Smooth muscle cell of the brain vasculature (primary cell): ENCODE data around the gene AIRE.
"Not testable (repeated sequence)": the region's sequence is repeated elsewhere in the genome, so short reads cannot be mapped to it uniquely, and the experiment has no call there.

ENCODE experiments used
- DNase-seq: peaks from one replicate; pipeline ENCODE4 v3.0.0-alpha.2; 2012; ENCODE audit warnings: low read depth, low spot score

Gene AIRE

DNA sequence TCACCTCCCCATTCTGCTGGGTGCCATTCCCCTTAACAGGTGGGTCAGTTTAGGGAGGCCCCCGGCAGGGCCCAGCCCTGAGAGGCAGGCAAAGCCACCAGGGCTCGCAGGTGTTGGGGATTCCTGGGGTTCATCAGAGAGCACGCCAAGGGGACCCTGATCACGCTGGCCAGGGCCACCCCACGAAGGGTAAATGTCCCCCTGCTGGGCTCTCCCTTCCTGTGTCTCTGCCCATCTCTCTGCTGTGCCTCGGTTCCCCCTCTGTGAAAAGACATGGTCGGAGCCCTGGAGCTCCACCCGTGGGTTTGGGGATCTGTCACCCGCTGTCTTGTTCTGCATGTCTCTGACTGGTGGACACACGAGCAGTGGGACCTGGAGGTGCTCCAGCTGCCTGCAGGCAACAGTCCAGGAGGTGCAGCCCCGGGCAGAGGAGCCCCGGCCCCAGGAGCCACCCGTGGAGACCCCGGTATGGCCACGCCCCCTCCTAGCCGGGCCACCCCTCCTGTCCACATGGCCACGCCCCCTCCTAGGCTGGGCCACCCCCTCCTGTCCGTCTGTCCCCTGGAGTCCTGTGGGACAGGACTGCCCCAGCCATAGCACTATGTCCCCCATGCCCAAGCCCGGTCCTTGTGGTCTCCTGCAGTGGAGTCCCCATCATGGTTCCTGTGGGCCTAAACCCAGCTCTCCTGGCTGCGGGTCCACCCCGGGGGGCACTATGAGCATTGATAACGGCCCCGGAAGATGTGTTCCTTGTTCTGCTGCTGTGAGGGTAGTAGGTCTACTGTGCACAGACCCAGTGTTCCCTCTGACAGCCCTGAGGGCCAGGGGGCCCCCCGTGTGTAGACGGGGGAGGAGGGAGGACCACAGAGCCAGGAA is 6.5 kb downstream of the AIRE start:
- DNase-seq = no peak

GRCh38 chr21:44292812-44293195 is 7.1 kb downstream of the AIRE start:
- no peak for DNase-seq

- DNase-seq = no peak
Measured at GRCh38 chr21:44293551-44294231, 8.0 kb downstream of the AIRE start.

DNA sequence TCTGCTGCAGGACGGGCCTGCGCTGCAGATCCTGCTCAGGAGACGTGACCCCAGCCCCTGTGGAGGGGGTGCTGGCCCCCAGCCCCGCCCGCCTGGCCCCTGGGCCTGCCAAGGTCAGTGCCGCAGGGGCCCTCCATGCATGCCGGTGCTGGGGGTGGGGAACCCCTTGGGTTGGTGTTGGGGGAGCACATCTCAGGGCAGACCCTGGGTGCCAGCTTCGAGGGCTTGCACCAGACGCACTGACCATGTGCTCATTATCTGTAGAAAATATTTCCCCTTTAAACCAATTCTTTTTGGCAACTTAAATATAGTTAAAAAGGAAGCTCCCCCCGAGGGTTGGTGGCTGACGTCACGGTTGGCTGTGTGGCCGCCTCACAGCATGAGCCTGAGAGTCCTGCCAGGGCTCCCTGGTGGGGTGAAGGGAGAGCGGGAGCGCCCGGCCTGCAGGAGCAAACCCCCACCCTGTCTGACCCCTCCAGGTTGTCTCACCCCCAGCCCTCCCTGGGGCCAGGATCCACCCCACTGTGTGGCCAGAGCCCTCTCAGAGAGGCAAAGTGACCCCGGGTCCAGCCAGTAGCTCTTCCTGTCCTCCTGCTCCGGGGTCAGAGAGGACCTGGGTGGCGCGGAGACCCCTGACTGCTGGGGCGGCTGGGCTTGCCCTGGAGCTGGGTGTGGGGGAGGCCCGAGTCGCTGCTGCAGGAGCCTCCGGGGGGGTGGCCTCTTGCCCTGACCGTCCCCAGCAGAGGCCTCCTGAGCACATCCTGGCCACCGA is 8.9 kb downstream of the AIRE start:
- no peak for DNase-seq

DNA sequence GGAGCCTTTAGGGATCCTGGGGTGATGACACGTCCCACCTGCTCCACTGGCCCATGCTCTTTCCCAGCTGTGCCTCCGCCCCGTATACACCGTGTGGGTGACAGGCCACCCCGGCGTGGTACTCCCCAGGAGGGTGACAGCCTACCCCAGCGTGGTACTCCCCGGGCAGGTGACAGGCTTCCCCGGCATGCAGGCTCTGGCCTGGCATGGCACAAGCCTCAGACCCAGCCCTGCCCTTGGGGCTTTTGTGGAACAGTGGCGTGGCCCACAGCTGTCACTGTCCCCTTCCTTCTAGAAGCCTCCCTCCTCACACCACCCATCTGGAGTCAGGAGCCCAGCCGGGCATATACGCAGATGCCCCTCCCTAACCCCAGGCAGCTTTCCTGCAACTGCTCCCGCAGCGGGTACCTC is 9.5 kb downstream of the AIRE start:
- DNase-seq = no peak

DNA sequence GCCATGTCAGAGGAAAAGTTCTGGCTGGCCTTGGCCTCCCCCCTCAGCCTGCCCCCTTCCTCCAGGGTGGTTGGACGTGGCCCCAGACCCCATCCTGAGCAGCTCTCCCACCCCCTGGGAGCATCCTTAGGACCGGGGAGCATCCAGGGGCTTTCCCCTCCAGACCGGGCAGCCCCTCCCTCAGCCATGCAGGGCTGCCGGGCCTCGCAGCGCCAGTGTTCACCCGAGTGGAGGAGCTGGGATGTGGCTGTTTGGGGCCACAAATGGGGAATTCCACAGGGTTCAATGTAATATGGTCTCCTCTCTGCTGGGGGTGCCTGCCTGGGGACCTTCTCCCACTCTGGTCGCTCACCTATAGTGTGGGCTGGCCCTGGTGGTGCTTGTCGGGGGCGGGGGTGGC is 10.0 kb downstream of the AIRE start:
- no peak for DNase-seq

- no peak for DNase-seq
Measured at GRCh38 chr21:44296103-44296519, 10.4 kb downstream of the AIRE start.

DNA sequence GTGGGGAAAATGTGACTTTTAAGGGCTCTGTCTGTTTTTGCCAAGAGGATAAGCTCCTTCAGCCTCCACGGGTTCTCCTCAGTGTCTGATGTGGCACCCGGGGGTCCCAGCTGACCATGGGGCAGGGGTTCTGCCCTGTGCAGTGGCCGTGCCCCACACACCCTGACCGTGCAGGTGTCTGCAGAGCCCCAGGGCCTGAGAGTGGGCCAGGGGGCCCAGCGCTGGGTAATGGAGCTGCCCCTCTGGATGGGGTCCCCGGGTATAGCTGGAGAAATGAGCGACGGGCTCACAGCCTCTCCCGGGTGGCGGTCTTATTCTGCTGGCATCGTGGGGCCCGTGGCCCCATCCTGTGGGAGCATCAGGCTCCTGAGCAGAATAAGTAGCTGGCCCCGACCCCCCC is 11.2 kb downstream of the AIRE start:
- DNase-seq = no peak

DNA sequence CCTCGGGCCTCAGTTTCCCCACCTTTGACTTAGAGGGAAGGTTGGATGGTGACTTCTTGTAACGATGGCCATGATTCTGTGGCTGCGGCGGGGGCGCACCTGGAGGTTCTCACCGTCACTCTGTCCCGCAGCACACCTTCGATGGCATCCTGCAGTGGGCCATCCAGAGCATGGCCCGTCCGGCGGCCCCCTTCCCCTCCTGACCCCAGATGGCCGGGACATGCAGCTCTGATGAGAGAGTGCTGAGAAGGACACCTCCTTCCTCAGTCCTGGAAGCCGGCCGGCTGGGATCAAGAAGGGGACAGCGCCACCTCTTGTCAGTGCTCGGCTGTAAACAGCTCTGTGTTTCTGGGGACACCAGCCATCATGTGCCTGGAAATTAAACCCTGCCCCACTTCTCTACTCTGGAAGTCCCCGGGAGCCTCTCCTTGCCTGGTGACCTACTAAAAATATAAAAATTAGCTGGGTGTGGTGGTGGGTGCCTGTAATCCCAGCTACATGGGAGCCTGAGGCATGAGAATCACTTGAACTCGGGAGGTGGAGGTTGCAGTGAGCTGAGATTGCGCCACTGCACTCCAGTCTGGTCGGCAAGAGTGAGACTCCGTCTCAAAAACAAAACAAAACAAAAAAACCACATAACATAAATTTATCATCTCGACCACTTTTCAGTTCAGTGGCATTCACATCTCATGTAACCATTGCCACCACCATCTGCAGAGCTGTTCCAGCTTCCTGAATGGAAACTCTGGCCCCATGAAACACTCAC is 12.0 kb downstream of the AIRE start:
- peak; percentile 55 for DNase-seq

DNA sequence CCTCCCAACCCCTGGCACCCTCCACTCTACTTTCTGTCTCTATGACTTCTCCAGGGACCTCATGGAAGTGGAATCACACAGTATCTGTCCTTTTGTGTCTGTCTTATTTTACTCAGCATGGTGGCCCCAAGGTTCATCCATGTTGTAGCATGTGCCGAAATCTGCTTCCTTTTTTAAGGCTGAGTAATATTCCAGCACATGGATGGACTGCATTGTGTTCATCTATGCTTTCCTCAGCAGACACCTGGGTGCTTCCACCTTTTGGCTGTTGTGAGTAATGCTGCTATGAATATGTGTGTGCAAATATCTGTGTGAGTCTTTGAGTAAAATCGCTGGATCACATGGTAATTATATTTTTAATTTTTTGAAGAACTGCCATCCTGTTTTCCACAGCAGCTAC is 12.6 kb downstream of the AIRE start:
- no peak for DNase-seq

- DNase-seq = no peak
Measured at GRCh38 chr21:44299085-44299457, 13.4 kb downstream of the AIRE start.

DNA sequence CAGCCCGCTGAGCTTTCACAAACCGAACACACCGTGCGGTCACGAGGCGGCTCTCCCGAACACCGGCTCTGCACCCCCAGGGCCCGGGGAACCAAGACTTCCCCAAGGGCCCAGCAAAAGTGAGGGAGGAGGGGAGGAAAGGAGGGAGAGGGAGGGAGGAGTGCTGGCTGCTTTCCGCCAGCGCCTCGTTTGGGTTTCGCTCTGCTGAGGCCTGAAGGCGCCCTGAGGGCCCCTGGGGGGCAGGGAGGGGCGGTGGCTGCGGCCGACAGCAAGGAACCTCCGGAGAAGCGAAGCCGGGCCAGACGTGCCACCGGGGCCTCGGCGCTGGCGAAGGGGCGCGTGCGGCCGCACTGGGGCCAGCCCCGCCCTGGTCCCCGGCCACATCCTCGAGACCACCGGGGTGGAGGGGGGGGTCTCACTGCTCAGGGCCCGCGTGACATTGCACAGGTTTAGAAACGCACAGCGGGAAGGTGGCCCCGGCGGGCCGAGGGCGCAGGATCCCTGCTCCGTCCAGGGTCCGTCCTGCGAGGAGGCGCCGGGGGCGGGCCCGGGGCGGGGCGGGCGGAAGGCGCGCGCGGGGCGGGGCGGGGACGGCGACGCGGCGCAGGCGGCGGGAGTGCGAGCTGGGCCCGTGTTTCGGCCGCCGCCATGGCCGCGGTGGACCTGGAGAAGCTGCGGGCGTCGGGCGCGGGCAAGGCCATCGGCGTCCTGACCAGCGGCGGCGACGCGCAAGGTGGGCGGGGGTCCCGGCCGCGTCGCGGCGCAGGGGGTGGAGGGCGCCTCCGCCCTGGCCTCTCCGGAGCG is 14.0 kb downstream of the AIRE start, which contains the start of gene PFKL:
Gene PFKL, plus strand, starts transcription at position 596 of the 804 bp plus-strand sequence. Its CDS starts 53 bp downstream, at position 649.
- no peak for DNase-seq

- DNase-seq = no peak
Measured at GRCh38 chr21:44300262-44300959, 14.7 kb downstream of the AIRE start.

DNA sequence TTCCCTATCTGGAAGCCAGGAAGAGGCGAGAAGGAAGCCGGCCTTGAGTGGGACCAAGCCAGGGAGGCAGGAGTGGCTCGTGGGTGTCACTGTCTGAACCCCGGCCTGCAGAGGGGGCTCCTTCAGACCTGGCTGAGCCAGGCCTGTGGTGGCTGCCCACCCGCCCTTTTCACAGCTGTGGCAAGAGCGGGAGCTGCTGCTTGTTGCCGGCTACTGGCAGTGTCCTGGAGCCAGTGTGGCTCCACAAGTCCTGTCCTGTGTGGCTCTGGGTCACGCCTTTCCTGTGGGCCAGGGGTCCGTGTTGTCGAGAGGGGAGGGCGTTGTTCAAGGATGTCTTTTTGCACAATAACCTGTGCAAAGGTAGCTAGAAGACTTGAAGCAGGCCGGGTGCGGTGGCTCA is 15.5 kb downstream of the AIRE start:
- DNase-seq = no peak

DNA sequence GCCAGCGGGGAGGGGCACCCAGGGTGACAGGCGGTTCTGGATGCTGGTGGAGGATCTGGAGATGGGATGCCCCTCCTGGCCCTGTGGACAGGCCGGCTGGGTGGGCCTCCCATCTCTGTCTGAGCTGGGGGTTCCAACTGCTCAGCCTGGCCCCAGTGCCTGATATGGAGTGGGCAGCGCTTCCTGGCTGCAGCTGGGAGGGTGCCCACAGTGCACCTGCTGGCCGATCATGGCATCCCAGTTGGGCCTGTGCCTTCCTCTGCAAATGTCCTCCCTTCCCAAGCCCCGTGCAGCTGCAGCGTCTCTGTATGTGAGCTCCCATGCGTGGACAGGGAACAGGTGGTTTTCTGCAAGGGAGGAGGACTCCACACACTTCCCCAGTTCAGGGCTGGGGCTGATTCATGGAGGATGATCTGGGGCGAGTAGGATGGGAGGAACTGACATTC is 16.3 kb downstream of the AIRE start:
- no peak for DNase-seq

DNA sequence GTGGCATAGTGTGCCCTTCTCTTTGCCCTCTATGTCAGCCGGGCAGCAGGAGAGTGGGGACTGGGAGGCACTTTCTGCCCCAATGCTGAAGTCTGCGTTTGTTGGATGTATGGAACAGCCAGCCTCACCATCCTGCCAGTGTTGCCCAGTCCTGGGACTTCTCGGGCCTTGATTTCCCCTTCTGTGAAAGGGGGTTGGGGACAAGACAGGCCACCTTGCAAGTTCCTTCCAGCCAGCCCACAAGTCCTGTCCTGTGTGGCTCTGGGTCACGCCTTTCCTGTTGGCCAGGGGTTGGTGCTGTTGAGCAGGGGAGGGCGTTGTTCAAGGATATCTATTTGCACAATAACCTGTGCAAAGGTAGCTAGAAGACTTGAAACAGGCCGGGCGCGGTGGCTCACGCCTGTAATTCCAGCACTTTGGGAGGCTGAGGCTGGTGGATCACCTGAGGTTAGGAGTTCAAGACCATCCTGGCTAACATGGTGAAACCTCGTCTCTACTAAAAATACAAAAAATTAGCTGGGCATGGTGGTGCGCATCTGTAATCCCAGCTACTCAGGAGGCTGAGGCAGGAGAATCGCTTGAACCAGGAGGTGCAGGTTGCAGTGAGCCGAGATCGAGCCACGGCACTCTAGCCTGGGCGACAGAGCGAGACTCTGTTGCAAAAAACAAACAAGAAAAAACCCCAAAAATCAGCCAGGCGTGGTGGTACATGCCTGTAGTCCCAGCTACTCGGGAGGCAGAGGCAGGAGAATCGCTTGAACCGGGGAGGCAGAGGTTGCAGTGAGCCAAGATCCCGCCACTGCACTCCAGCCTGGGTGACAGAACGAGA is 17.1 kb downstream of the AIRE start:
- DNase-seq = not testable (repeated sequence)

GRCh38 chr21:44303490-44303981 is 17.9 kb downstream of the AIRE start:
- DNase-seq = no peak

DNA sequence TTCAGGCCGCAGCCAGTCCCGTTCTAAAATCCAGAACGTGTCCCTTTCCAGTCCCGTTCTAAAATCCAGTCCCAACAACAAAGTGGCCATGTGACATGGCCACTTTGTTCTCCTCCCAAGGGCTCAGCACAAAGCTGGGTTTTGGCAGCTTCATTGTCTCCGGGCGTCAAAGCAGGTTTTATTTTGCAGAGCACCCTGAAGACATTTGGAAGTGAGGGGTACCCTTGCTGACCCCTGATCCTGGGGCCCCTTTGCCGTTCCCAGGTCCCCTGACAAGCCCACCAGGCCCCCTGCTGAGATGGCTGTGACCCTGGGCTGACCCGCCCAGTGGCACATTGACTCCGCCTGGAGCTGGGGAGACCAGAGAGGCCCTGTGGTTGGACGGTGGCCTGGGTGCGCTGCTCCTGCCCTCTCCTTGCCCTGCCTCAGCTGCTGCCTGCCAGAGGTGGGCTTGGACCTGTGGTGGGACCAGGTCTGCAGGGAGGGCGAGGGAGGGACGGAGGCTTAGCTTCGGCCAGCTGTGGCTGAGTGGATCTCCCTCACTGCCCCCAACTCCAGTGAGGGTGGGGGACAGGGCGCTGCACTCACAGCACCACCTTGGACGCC is 18.4 kb downstream of the AIRE start:
- no peak for DNase-seq
